Uterus (tissue), 2 donors: ENCODE results near the gene PXMP4.

Source experiments
- CTCF ChIP-seq, 4 experiments: fragments of 200-600 bp in 2 of 4; fragments of 450-650 bp in 2 of 4; sonication (generic) in 2 of 4; IDR thresholded peaks; one replicate each; pipeline ENCODE4 v1.5.1; 2016 to 2019; ENCODE audit warnings: antibody characterized with exemption in 4 of 4, mild to moderate bottlenecking in 2 of 4, moderate library complexity in 1 of 4
- POLR2A ChIP-seq, 2 donors: fragments of 450-650 bp; IDR thresholded peaks; one replicate each; pipeline ENCODE4 v1.6.1; 2016; ENCODE audit warnings: antibody characterized with exemption in 2 of 2, mild to moderate bottlenecking in 1 of 2, moderate library complexity in 1 of 2

- TF ChIP-seq POLR2A (IDR thresholded peaks at IDR 0.05) (no peak), CTCF (IDR thresholded peaks at IDR 0.05) (no peak)
These were observed 13.8 kb upstream of the PXMP4 start for GRCh38 chr20:33733654-33734576.
